ENCODE data around the gene EMP1.
"Not testable (repeated sequence)": the region's sequence is repeated elsewhere in the genome, so short reads cannot be mapped to it uniquely, and the experiment has no call there.

The EMP1 gene

DNA sequence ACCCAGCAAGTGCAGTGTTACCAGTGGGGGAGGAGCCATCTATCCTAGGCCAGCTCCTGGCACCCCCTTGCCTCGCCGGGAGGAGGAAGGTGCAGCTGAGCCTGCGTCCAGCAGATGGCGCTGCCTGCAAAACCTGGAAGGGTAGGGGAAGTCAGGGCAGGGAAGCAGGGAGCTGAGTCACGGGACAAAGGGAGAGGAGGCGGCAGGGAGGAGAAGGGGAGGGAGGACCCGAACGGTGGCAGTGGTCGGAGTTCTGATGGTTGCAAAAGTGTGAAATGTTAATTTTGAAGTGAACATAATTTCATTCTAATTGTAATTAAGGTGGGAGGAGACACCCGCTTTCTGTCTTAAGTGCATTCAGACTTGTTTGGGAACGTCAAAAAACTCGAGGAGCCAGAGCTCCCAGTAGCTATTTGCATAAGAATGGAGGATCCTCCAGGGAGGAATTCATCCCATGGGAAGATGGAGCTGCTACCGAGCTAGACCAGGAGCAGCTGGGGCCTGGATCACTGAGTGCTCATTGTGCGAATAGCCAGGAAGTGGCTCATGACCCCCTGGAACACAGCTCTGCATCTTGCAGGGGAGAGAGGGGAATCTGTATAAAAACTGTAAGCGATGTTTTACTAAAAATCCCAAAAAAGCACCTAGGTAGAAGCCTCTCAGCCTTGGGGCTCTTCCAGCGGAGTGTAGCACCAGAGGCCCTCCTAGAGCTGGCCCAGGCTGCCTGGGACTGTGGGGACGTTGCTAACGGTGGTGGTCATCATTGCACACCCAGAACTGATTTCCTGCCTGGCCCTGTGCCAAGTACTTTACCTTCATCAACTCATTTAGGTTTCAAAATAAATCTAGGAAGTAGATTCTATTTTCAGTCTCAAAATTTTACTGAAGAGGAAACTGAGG, 59.5 kb downstream of the EMP1 start:
- Histone ChIP-seq H3K36me3 (replicated peaks) (no peaks in the 10 kb centered on the region), H3K4me1 (peaks cover 21% of the 10 kb centered on the region), H3K27me3 (ENCODE audit: low read depth) (no peaks in the 10 kb centered on the region), H3K4me3 (peak overlapping the region; percentile 30), H3K9me3 (no peaks in the 10 kb centered on the region)
- peak; percentile 93 to 97 for DNase-seq (ENCODE audit: low spot score in 2 of 2)
- in situ Hi-C loops (cut with MboI; ENCODE audit: low sequenced_read_pairs), result no loop called here

DNA sequence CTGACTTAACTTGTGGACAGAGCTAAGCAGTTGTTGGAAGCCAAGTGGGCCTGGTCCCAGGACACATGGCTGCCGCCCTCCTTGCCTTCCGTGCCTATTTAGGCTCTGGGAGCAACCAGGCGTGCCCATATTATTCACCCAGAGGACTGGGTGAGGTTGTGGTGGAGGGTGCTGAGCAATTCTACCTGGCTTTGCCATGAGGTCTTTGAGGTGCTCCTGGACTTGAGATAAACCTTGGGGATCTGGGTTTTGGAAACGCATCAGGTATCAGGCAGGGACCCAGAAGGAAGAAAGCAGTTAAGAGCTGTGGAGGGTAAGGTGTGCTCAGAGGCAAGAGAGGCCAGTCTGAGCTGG, 60.1 kb downstream of the EMP1 start:
- in situ Hi-C loops (cut with MboI; ENCODE audit: low sequenced_read_pairs), result no loop called here
- Histone ChIP-seq H3K9me3 (no peaks in the 10 kb centered on the region), H3K36me3 (replicated peaks) (no peaks in the 10 kb centered on the region), H3K4me1 (peaks cover 21% of the 10 kb centered on the region), H3K4me3 (no peak overlapping the region), H3K27me3 (ENCODE audit: low read depth) (no peaks in the 10 kb centered on the region)
- DNase-seq (ENCODE audit: low spot score in 2 of 2), result no peak

DNA sequence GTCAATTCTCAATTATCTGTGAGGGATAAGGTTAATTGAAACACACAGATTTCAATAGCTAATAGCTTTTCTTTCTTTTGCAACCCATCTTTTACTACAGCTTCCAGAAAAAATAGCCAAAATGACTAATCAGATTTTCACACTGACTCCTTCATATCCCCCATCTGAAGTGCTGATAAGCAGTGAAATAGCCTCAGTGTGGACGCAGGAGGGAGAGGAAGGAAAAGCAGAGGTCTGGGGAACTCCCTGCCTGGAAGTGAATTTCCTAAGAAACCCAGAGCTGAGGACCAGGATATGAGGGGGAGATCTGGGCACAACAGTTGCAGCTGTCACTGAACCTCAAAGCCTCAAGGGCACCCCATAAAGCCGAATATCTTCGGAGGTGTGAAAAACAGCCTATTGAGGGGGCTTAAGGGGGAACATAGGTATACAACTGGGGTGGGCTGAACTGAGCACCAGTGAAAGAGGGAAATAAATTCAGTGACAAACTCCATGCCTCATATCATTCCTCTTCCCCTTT, 60.9 kb downstream of the EMP1 start:
- Histone ChIP-seq H3K27me3 (ENCODE audit: low read depth) (no peaks in the 10 kb centered on the region), H3K36me3 (replicated peaks) (no peaks in the 10 kb centered on the region), H3K9me3 (no peaks in the 10 kb centered on the region), H3K4me1 (peaks cover 21% of the 10 kb centered on the region), H3K4me3 (no peak overlapping the region)
- DNase-seq (ENCODE audit: low spot score in 2 of 2), result no peak
- in situ Hi-C loops (cut with MboI; ENCODE audit: low sequenced_read_pairs), result no loop called here

DNA sequence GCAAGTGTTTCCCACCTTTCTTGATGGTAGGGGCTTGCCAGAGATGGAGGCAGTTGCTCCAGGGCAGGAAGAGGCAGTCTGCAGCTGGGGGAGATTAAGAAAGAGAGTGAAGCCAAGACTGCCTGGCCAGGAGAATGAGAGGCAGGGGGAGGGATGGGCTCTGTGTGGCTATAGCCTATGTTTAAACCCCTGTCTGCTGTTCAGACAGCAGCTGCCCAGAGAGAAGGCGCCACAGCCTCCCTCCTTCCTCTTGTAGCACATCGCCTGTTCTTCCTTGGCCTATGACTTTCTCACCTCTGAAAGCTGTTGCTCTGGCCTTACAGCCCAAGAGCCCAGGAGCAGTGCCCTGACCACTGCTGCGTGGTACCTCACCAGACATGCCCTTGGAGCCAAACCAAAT, 61.7 kb downstream of the EMP1 start:
- H3K9me3 ChIP-seq, result no peaks in the 10 kb centered on the region
- no peak for DNase-seq (ENCODE audit: low spot score in 2 of 2)
- H3K4me1 ChIP-seq, result peaks cover 21% of the 10 kb centered on the region
- H3K27me3 ChIP-seq (ENCODE audit: low read depth), result no peaks in the 10 kb centered on the region
- no peaks in the 10 kb centered on the region for H3K36me3 ChIP-seq (replicated peaks)
- in situ Hi-C loops (cut with MboI; ENCODE audit: low sequenced_read_pairs), result no loop called here
- H3K4me3 ChIP-seq, result no peak overlapping the region

DNA sequence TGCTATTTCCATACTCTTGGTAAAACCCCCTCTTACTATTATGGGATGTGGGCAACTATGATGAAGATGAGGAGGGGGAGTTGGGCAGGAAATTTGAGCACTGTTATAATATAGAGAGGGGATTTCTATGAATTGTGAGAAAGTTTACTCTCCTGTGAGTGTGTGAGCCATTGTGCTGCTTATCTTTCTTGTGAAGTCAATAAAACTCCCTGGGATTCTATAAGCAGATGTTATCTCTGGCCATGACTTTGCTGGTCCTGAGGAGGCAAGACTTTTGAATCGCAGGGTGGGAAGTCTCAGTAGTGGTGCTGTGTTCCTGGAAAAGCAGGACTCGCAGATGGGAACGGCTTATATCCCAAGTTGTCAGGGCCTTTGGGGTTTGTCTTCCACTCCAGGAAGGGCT, 62.2 kb downstream of the EMP1 start:
- peaks cover 21% of the 10 kb centered on the region for H3K4me1 ChIP-seq
- DNase-seq (ENCODE audit: low spot score in 2 of 2), result no peak
- no peaks in the 10 kb centered on the region for H3K9me3 ChIP-seq
- in situ Hi-C loops (cut with MboI; ENCODE audit: low sequenced_read_pairs), result no loop called here
- no peaks in the 10 kb centered on the region for H3K27me3 ChIP-seq (ENCODE audit: low read depth)
- no peak overlapping the region for H3K4me3 ChIP-seq
- no peaks in the 10 kb centered on the region for H3K36me3 ChIP-seq (replicated peaks)

DNA sequence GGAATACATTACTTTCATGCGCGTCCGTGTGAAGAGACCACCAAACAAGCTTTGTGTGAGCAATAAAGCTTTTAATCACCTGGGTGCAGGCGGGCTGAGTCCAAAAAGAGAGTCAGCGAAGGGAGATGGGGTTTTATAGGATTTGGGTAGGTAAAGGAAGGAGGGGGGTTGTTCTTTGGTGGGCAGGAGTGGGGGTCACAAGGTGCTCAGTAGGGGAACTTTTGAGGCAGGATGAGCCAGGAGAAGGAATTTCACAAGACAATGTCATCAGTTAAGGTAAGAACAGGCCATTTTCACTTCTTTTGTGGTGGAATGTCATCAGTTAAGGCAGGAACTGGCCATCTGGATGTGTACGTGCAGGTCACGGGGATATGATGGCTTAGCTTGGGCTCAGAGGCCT, 63.1 kb downstream of the EMP1 start:
- H3K36me3 ChIP-seq (replicated peaks); H3K27me3 ChIP-seq (ENCODE audit: low read depth); H3K9me3 ChIP-seq; H3K4me3 ChIP-seq; in situ Hi-C loops (cut with MboI; ENCODE audit: low sequenced_read_pairs); DNase-seq (ENCODE audit: low spot score in 2 of 2): not testable (repeated sequence)
- peaks cover 15% of the 10 kb centered on the region for H3K4me1 ChIP-seq

DNA sequence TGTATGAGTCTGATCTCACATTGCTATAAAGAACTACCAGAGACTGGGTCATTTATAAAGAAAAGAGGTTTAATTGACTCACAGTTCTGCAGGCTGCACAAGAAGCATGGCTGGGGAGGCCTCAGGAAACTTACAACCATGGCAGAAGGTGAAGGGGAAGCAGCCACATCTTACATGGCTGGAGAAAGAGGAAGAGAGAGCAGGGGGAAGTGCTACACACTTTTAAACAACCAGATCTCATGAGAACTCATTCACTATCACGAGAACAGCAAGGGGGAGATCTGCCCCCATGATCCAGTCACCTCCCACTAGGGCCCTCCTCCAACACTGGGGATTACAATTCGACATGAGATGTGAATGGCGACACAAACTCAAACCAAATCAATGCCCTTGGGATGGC, 71.3 kb downstream of the EMP1 start:
- H3K4me1 ChIP-seq; in situ Hi-C loops (cut with MboI; ENCODE audit: low sequenced_read_pairs); DNase-seq (ENCODE audit: low spot score in 2 of 2); H3K4me3 ChIP-seq; H3K9me3 ChIP-seq; H3K36me3 ChIP-seq (replicated peaks): not testable (repeated sequence)
- H3K27me3 ChIP-seq (ENCODE audit: low read depth), result peaks cover 17% of the 10 kb centered on the region

DNA sequence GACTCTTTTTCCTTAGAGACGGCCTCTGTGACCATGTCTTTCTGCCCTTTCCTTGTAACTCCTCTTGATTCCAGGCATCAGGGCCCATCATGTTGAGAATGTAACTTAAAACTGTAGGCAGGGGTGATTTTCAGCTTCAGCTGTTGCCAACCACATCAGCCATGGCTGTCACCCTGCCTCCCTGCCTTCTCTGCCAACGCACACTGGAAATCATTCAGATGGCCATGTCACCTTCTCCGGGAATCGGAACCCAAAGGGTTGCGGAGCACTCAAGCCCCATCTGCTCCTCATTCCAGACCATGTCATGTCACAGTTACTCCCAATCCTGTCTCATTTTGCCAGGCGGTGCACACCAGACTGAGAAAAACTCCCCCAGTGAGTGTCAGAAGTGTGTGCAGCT, 72.1 kb downstream of the EMP1 start:
- H3K27me3 ChIP-seq (ENCODE audit: low read depth), result peaks cover 25% of the 10 kb centered on the region
- in situ Hi-C loops (cut with MboI; ENCODE audit: low sequenced_read_pairs), result no loop called here
- H3K4me3 ChIP-seq, result no peak overlapping the region
- no peaks in the 10 kb centered on the region for H3K4me1 ChIP-seq
- DNase-seq (ENCODE audit: low spot score in 2 of 2), result no peak
- H3K36me3 ChIP-seq (replicated peaks), result no peaks in the 10 kb centered on the region
- no peaks in the 10 kb centered on the region for H3K9me3 ChIP-seq

All from HAP-1 (cell line).